Measurements from ENCODE around the gene BMPR1B.

Gene BMPR1B

GRCh38 chr4:94759767-94760211 lies 2.0 kb downstream of the BMPR1B start:
- H3K4me3 ChIP-seq (replicated peaks in 1 of 2; ENCODE audit: low read depth in 2 of 2, low read length in 2 of 2): no peak overlapping the region

DNA sequence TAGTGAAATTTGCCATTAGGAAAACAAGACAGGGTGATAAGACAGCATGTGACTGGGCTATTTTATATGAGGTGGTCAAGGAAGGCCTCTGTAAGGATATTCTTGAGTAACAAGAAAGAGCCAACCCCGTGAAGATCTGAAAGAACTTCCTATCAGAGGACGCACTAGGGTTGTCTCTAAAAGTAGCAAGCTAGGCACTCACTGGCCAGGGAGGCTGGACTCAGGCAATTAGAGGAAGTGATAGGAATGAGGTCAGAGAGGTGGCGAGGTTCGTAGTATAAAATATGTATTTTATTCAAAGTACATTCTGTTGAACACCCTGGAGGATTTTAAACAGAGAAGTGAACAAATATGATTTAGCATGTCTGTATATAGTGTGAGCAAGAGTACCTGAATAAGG lies 4.6 kb downstream of the BMPR1B start:
- no peak for DNase-seq (ENCODE audit: low read depth in 2 of 2)
- TF ChIP-seq, protein P1, sequence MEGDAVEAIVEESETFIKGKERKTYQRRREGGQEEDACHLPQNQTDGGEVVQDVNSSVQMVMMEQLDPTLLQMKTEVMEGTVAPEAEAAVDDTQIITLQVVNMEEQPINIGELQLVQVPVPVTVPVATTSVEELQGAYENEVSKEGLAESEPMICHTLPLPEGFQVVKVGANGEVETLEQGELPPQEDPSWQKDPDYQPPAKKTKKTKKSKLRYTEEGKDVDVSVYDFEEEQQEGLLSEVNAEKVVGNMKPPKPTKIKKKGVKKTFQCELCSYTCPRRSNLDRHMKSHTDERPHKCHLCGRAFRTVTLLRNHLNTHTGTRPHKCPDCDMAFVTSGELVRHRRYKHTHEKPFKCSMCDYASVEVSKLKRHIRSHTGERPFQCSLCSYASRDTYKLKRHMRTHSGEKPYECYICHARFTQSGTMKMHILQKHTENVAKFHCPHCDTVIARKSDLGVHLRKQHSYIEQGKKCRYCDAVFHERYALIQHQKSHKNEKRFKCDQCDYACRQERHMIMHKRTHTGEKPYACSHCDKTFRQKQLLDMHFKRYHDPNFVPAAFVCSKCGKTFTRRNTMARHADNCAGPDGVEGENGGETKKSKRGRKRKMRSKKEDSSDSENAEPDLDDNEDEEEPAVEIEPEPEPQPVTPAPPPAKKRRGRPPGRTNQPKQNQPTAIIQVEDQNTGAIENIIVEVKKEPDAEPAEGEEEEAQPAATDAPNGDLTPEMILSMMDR (IDR thresholded peaks at IDR 0.05; ENCODE audit: low read depth, low read length): no peak
- H3K4me3 ChIP-seq (replicated peaks in 1 of 2; ENCODE audit: low read depth in 2 of 2, low read length in 2 of 2): no peak overlapping the region

More at GRCh38 chr4:94759767-94760211, 2.0 kb downstream of the BMPR1B start:
- TF ChIP-seq, protein P1 (IDR thresholded peaks at IDR 0.05; ENCODE audit: low read depth, low read length): no peak
- DNase-seq (ENCODE audit: low read depth in 2 of 2): no peak

DNA sequence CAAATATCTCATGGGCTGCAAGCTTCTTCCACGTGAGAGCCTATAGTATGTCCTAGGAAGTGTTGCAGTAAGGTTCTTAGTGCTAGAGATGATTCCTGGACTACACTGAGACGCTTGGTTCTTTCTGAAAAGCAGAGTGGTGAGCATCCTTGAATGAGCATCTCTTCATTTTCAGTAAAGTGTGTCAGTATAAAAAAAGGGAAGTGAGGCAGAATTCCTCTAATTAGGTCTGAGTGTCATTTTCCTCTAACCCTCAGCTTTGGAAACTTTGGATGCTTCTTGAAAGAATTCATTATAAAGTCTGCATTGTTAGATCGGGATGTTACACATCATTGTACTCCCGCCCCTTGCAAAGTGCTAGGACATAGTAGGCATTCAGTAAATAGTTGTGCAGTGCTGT lies 5.2 kb downstream of the BMPR1B start:
- TF ChIP-seq, protein P1 (IDR thresholded peaks at IDR 0.05; ENCODE audit: low read depth, low read length): no peak
- DNase-seq (ENCODE audit: low read depth in 2 of 2): no peak
- H3K4me3 ChIP-seq (replicated peaks in 1 of 2; ENCODE audit: low read depth in 2 of 2, low read length in 2 of 2): no peak overlapping the region

GRCh38 chr4:94763500-94763899 lies 5.7 kb downstream of the BMPR1B start:
- no peak overlapping the region for H3K4me3 ChIP-seq (replicated peaks in 1 of 2; ENCODE audit: low read depth in 2 of 2, low read length in 2 of 2)
- DNase-seq (ENCODE audit: low read depth in 2 of 2): no peak
- TF ChIP-seq, protein P1 (IDR thresholded peaks at IDR 0.05; ENCODE audit: low read depth, low read length): no peak

GRCh38 chr4:94764069-94764468 lies 6.3 kb downstream of the BMPR1B start:
- TF ChIP-seq, protein P1 (IDR thresholded peaks at IDR 0.05; ENCODE audit: low read depth, low read length): no peak
- H3K4me3 ChIP-seq (replicated peaks in 1 of 2; ENCODE audit: low read depth in 2 of 2, low read length in 2 of 2): no peak overlapping the region
- no peak for DNase-seq (ENCODE audit: low read depth in 2 of 2)

DNA sequence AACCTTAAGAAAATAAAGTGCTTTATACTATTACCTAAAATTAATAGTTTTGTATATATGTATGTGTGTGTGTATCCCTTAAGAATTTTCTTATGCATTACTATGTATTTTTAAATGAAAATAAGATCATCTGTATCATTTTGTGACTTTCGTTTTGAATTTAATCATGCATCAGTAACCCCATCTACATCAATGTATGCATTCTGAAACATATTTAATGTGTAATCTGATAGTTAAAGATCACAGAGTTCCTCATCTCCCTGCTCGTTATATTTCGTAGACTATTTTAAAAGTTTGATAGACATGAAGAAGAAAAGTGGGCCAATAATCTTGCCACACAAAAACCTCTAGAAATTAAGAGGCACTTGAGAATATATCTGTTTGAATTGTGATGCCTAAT lies 7.4 kb downstream of the BMPR1B start:
- DNase-seq (ENCODE audit: low read depth in 2 of 2): no peak
- TF ChIP-seq, protein P1 (IDR thresholded peaks at IDR 0.05; ENCODE audit: low read depth, low read length): no peak
- no peak overlapping the region for H3K4me3 ChIP-seq (replicated peaks in 1 of 2; ENCODE audit: low read depth in 2 of 2, low read length in 2 of 2)

DNA sequence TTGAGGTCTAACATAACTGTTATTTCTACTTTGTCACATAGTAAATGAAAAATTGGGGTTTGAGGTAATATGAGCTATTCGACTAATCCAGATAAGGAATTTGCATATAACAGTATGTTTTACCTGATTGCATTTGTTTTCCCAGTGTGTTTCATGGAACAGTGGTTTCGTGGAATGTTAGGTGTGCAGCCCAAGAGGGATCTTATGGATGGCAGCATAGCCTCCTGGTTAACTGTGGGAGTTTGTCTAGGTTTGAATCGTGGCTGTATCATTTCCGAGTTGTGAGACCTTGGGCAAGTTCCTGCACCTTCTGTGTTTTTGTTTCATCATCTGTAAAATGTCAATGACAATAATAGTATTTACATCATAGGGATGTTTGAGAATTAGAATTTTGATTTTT lies 7.9 kb downstream of the BMPR1B start:
- TF ChIP-seq, protein P1 (IDR thresholded peaks at IDR 0.05; ENCODE audit: low read depth, low read length): no peak
- DNase-seq (ENCODE audit: low read depth in 2 of 2): no peak
- H3K4me3 ChIP-seq (replicated peaks in 1 of 2; ENCODE audit: low read depth in 2 of 2, low read length in 2 of 2): no peak overlapping the region

Data from cardiac fibroblast (primary cell).